ENCODE data around the gene TBXT.
"Not testable (repeated sequence)": the region's sequence is repeated elsewhere in the genome, so short reads cannot be mapped to it uniquely, and the experiment has no call there.

The TBXT gene, protein sequence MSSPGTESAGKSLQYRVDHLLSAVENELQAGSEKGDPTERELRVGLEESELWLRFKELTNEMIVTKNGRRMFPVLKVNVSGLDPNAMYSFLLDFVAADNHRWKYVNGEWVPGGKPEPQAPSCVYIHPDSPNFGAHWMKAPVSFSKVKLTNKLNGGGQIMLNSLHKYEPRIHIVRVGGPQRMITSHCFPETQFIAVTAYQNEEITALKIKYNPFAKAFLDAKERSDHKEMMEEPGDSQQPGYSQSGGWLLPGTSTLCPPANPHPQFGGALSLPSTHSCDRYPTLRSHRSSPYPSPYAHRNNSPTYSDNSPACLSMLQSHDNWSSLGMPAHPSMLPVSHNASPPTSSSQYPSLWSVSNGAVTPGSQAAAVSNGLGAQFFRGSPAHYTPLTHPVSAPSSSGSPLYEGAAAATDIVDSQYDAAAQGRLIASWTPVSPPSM

GRCh38 chr6:166167801-166168615 is at the start of gene TBXT:
TBXT (minus strand) TSS chr6:166167851; CDS start chr6:166167591, 260 bp downstream.
- peak in 1 of 2 experiments; percentile 63 for DNase-seq

GRCh38 chr6:166207284-166207561 is 39.6 kb upstream of the TBXT start:
- no peak for DNase-seq

DNA sequence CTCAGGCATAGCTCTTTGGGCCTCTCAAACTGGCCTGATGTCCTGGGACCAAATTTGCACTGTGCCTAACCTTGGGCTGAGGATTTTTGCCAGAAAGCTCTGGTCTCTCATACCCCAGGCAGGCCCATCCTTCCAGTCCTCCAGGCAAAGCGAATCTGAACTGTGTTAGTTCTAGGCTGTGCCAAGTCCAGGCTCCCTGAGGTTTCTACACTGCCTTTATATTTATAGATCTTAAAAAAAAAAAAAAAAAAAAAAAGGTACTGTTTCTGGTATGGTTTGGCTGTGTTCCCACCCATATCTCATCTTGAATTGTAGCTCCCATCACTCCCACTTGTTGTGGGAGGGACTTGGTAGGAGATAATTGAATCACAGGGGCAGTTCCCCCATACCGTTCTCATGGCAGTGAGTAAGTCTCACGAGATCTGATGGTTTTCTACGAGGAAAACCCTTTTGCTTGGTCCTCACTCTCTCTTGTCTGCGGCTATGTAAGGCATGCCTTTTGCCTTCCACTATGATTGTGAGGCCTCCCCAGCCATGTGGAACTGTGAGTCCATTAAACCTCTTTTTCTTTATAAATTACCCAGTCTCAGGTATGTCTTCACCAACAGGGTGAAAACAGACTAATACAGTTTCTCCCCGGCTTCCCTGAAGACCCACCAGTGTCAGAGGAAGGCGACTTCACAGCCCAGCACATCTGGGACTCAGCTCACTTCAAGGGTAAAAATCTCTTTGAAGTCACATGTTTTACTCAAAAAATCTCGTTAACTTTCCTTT is 39.0 kb upstream of the TBXT start:
- DNase-seq = no peak

GRCh38 chr6:166206066-166206465 is 38.4 kb upstream of the TBXT start:
- DNase-seq = no peak

DNA sequence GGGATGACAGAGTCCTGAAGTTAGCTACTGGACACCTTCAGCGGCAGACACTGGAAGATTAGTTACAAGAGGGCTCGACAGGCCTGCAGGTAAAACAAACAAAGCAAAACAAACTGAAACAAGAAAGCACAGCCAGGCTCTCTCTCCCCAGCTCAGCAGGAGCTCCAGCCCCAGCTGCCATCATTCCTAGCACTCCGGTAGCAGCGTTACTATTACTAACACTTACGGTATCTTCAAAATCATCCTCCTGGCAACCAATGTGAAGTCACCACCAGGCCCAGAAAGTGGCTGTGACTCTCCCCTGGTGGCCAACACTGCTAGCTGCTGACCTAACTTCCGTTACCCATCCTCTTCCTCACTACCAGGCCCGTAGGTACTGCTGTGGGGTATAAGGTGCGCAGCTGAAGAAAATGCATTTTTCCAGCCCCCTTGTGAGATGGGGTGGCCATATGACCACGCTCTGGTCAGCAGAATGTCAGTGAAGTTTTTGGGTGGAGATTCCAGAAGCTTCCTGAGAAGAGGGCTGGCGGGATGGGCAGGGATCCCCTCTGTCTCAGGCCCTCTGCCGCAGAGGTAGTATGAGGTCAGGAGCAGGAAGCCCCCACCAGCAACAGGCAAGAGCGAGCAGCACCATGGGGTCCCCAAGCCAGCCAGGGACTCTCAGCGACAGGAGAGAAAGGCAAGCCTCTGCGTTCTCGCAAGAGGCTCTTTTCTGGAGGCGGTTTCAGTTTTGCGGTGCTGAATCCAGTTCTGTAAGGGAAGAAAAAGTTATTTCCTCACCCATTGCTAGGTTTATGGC is 37.4 kb upstream of the TBXT start:
- DNase-seq = no peak

- DNase-seq = no peak
These were observed 36.1 kb upstream of the TBXT start for GRCh38 chr6:166203641-166204222.

GRCh38 chr6:166203003-166203640 is 35.5 kb upstream of the TBXT start:
- no peak for DNase-seq

DNA sequence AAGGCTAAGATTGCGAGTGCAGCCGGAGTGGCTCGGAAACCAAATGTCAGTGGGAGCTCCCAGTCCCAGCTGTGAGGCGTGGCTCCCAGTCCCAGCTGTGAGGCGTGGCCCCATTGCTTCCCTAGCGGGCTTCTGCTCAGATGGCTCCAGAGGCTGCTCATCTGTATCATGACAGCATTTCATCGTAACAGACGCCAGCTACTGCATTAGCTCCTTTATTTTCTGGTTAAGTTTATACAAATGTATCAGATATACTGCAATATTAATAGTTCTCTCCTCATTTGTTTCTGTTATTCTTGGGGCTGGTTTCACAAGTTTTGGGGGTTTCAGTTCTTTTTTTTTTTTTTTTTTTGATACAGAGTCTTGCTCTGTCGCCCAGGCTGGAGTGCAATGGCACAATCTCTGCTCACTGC is 34.7 kb upstream of the TBXT start:
- DNase-seq = no peak

GRCh38 chr6:166201878-166202277 is 34.2 kb upstream of the TBXT start:
- DNase-seq = no peak

DNA sequence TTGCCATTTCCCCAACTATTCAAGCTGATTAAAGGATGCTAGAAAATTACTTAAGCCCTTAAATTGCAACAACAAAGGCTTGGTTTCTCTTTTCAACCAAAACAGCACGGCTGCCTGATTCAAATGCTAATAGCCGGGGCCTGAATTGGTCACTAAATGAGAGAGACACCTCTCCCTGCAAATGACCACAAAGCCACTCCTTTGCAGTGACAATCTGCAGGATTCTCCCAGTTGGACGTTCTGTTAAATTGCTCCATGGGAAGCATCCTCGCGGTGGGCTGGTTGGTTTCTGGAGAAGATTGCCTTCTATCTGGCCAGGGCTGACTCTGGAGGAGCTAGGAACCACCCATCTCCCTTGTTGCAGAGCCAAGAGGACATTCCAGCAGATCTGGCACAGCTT is 29.7 kb upstream of the TBXT start:
- DNase-seq = no peak

DNA sequence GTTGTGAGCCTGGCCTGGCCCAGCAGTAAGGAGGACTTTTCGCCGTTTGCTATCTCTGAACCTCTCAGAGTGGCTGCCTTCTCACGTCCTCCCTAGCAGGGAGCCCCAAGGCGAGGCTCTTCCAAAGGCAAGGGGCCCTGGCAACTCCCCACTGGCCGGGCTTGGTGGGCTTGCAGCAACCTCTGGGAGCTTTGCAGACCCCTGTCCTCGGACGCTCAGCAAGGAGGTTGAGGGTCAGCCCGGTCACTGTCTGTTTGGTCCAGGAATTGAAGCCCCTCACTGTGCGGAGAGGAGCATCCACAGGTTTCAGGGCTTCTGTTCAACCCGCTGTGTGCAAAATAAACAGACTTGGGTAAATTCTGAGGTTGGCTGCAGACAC is 28.2 kb upstream of the TBXT start:
- no peak for DNase-seq

DNA sequence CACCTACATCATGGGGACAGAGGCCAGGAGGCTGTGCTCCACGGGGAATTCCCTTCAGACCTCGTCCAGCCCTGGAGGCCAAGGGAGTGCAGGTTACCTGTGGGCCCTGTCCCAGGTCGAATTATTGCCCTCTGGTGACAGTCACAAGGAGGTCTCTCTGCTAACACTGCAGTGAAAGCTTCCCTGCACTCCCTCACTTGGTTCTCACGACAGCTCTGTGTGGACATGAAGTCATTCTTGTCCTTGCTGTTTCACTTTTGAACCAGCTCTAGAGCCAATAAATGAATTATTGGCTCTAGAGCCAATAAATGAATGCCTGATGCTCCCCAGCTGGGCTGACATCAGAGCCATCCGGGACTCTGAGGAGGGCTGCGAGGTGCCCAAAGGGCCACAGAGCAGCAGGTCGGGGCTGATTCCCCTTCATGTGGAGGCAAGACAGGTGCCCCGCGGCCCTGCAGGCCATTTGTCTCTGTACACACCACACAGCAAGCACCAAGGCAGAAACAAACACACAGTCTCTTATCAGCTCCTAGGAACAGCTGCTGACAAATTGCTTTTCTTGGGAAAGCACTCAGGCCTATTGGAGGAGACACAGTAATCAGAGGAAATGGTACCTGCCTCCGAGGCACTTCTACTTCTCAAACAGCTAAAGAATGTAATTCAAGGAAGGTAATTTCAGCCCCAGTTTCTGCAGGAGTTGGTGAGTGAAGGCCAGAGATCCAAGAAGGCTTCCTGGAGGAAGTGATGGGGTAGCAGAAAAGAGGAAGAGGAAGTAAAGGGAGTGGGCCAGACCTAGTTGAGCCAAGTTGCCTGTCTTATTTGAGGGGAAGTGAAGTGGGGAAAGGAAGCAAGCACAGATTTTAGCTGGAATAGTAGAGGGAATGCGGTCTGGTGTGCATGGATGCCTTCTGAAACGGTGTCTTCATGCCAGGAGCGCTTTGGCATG is 27.5 kb upstream of the TBXT start:
- no peak for DNase-seq

DNA sequence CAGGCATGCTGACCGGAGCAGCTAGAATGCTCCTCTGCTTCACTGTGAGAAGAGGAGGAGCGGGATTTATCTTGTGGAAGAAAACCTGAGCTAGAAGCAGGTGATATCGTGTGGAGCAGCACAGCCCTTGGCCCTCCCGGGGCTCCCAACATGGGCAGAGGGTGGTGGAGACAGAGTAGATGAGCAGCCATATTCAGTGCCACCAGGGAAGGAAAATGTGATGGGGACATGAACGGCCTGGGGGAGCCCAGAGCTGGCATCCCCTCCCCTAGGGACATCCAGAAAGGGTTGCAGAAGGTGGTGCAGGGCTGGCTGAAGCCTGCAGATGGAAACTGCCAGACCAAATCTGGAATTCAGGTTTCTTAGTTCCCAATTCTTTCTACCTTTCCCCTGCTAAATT is 24.9 kb upstream of the TBXT start:
- DNase-seq = no peak

DNA sequence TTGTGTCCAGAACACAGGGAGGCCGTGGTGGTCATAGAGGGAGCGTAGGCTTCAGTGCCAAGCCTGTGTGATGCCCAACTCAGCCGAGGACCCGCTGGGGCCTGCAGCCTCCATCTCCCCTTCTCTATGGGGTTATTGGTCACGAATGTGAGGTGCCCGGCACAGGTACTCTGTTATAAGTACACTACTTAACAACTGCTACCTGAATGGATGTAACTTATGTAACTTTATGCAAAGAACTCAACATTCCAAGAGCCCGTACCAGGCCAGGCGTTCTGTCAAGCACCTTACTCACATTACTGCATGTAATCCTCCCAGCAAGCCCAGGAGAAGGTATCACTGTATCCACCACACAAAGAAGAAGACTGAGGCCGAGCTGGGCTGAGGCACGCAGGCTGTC is 24.5 kb upstream of the TBXT start:
- DNase-seq = no peak

DNA sequence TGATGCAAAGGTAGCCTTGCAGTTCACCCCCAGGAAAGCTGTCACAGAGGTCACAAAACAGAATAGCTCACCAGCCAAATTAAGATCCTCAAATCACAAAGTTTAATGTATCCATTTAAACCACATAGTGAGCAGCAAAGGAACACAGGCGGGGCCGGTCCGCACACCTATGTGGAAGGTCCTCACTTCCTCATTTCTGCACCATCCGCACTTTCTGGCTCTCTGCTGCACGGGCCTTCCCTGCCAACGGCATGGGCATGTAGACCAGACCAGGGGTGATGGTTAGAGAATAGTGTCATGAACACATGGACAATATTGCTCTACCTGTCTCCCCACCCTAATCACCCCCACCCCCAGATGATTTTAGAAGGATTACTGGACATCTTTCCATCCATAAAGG is 12.1 kb upstream of the TBXT start:
- DNase-seq = no peak

GRCh38 chr6:166176106-166176505 is 8.5 kb upstream of the TBXT start:
- DNase-seq = no peak

- not testable (repeated sequence) for DNase-seq
These were observed 7.4 kb upstream of the TBXT start for GRCh38 chr6:166175093-166175492.

GRCh38 chr6:166174031-166174430 is 6.4 kb upstream of the TBXT start:
- DNase-seq = no peak

DNA sequence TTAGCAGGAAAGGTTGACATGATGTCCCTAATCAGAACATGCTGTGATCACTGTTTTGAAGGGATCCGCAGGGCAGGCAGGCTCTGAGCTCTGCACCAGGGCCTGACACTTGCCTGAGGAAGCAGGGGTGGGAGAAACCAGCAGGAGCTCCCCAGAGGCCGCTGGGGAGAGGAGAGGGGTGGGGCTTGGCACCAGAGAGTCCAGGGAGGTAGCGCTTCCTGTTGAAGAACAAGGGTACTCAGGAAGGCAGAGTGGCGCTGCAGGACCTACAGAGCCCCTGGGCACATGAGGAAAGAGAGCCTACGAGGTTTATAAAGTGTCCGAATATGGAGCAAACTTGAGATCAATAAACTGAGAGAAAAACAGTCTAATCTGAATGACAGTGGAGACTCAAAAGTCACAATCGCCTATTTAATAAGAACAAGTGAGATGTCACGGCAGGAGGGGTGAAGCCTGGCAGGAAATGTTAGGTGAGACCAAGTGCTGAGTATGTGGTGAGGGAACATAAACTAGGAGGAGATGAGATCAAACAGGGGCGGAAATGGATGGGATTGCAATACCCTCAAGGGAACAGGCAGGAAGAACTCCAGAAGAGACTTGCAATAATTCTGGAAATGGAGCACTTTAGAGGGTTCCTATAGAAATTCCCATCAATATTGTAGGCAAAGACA is 5.8 kb upstream of the TBXT start:
- peak; percentile 24 to 75 for DNase-seq

DNA sequence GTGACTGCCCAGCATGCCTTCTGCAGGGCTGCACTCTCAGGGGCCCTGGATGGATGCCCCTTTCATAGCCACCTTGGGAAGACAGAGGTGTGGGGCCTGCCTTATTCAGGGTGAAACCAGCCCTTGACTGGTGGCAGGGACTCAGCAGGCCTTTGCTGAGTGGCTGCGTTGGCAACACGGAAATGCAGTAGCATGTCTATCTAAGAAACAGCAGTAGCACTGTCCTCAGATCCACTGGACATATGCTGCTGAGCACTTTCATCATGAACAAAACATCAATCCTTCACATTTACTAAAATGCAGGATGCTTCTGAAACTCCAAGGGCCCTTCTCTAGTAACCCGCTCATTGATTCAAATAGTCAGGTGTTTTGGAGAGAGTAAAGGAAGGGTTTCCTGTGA is 4.9 kb upstream of the TBXT start:
- DNase-seq = no peak
